Breast epithelium (tissue), 3 donors: Measurements from ENCODE around the gene BTRC.

ENCODE experiments used
- CTCF ChIP-seq, 3 donors: fragments of 450-650 bp; IDR thresholded peaks; one replicate each; pipeline ENCODE4 v1.5.1; 2016 to 2017; ENCODE audit warnings: antibody characterized with exemption in 3 of 3, mild to moderate bottlenecking in 3 of 3, moderate library complexity in 3 of 3
- POLR2A ChIP-seq: fragments of 450-650 bp; IDR thresholded peaks from one replicate; pipeline ENCODE4 v1.6.1; 2016; ENCODE audit warnings: antibody characterized with exemption, mild to moderate bottlenecking, moderate library complexity
- POLR2AphosphoS5 ChIP-seq, 3 donors: sonication (generic); formaldehyde crosslinking; IDR thresholded peaks; one replicate each; pipeline ENCODE4 v1.6.1; 2017; ENCODE audit warnings: antibody characterized with exemption in 3 of 3

GRCh38 chr10:101564490-101564991 is 210.6 kb downstream of the BTRC start:
- TF ChIP-seq POLR2A, result no peak
- TF ChIP-seq CTCF (IDR thresholded peaks at IDR 0.05), result no peak
- no peak for TF ChIP-seq POLR2AphosphoS5 (IDR thresholded peaks at IDR 0.05)
